Measurements from ENCODE around the gene DDT.
"Not testable (repeated sequence)": the region's sequence is repeated elsewhere in the genome, so short reads cannot be mapped to it uniquely, and the experiment has no call there.

GRCh38 chr22:23956301-23956900, 17.8 kb downstream of the DDT start:
- not testable (repeated sequence) for TF ChIP-seq POLR2A (IDR thresholded peaks at IDR 0.05)
- TF ChIP-seq CTCF (IDR thresholded peaks at IDR 0.05 in 8 of 11, conservative IDR thresholded peaks at IDR 0.05 in 3 of 11) (peak; percentile 81 to 93 (median 88)), POLR2AphosphoS5 (IDR thresholded peaks at IDR 0.05) (peak in 1 of 3 donors; percentile 41)

Data from spleen (tissue), 7 donors.